HEK293 (cell line): Measurements from ENCODE around the gene TMEM187.

Source experiments
- CTCF ChIA-PET: fragments of 350-600 bp; formaldehyde crosslinking; extraction: SDS; loops from one replicate; lab custom pipeline; 2021; ENCODE audit warnings: antibody characterized with exemption; lab: Yijun Ruan, JAX
- POLR2A ChIA-PET: fragments of 300-600 bp; formaldehyde crosslinking; extraction: SDS; loops from one replicate; lab custom pipeline; 2020; ENCODE audit warnings: antibody characterized with exemption, inconsistent platforms; lab: Yijun Ruan, JAX
- H3K27ac ChIP-seq: fragments of 200-500 bp; sonication (Bioruptor generic); 2 replicates; pipeline ENCODE4 v1.5.1; 2014; ENCODE audit warnings: low read depth, low read length, control low read depth, inconsistent platforms; ENCODE audit errors: extremely low read depth
- H3K36me3 ChIP-seq, 2 experiments: fragments of 200-500 bp in 1 of 2; sonication (Bioruptor generic) in 1 of 2; 1 replicate in 1 of 2; 2 replicates in 1 of 2; pipeline ENCODE4 v1.5.1; 2014 to 2017; ENCODE audit warnings: inconsistent platforms in 2 of 2, low read length in 2 of 2; ENCODE audit not compliant: control insufficient read depth in 2 of 2, insufficient read depth in 1 of 2
- H3K4me1 ChIP-seq: fragments of 200-500 bp; sonication (Bioruptor generic); 2 replicates; pipeline ENCODE4 v1.5.1; 2014; ENCODE audit warnings: mild to moderate bottlenecking, low read length, inconsistent platforms; ENCODE audit not compliant: control insufficient read depth, insufficient read depth
- H3K4me3 ChIP-seq: 2 replicates; pipeline ENCODE4 v1.5.1; 2011; ENCODE audit warnings: low read depth, mild to moderate bottlenecking, control low read depth, low read length, moderate library complexity
- H3K9me3 ChIP-seq: fragments of 200-500 bp; sonication (Bioruptor generic); 2 replicates; pipeline ENCODE4 v1.5.1; 2014; ENCODE audit warnings: low read depth, low read length, inconsistent platforms; ENCODE audit not compliant: control insufficient read depth, insufficient read depth
- EGR2 ChIP-seq: fragments of 450-650 bp; formaldehyde crosslinking; IDR thresholded peaks from 2 replicates; pipeline ENCODE4 v1.5.1; 2016; ENCODE audit warnings: low read depth, missing biosample characterization, missing genetic modification characterization
- HIC1 ChIP-seq: fragments of 450-650 bp; formaldehyde crosslinking; IDR thresholded peaks from 2 replicates; pipeline ENCODE4 v1.5.1; 2016; ENCODE audit warnings: missing biosample characterization, missing genetic modification characterization
- IKZF3 ChIP-seq: fragments of 450-650 bp; IDR thresholded peaks from 2 replicates; pipeline ENCODE4 v1.5.0; 2018; ENCODE audit warnings: missing biosample characterization, mild to moderate bottlenecking, missing genetic modification characterization, moderate library complexity
- KLF9 ChIP-seq: fragments of 450-650 bp; formaldehyde crosslinking; IDR thresholded peaks from 2 replicates; pipeline ENCODE4 v1.5.1; 2016; ENCODE audit warnings: missing biosample characterization, missing genetic modification characterization, low read depth
- PBX3 ChIP-seq: sonication (generic); formaldehyde crosslinking; IDR thresholded peaks from 2 replicates; pipeline ENCODE4 v1.8.1; 2022; ENCODE audit warnings: mild to moderate bottlenecking, moderate library complexity, missing genetic modification reagents
- PRDM4 ChIP-seq: fragments of 450-650 bp; formaldehyde crosslinking; IDR thresholded peaks from 2 replicates; pipeline ENCODE4 v1.5.1; 2017; ENCODE audit warnings: missing biosample characterization, missing genetic modification characterization
- SCRT2 ChIP-seq: fragments of 450-650 bp; formaldehyde crosslinking; IDR thresholded peaks from 2 replicates; pipeline ENCODE4 v1.5.1; 2016; ENCODE audit warnings: missing biosample characterization, missing genetic modification characterization
- ZBTB20 ChIP-seq: fragments of 450-650 bp; formaldehyde crosslinking; IDR thresholded peaks from 2 replicates; pipeline ENCODE4 v1.5.1; 2016; ENCODE audit warnings: missing biosample characterization, missing genetic modification characterization
- ZBTB6 ChIP-seq: fragments of 450-650 bp; formaldehyde crosslinking; IDR thresholded peaks from 2 replicates; pipeline ENCODE4 v1.5.1; 2017; ENCODE audit warnings: missing biosample characterization, missing genetic modification characterization
- ZNF423 ChIP-seq: fragments of 450-650 bp; formaldehyde crosslinking; IDR thresholded peaks from 2 replicates; pipeline ENCODE4 v1.5.1; 2016; ENCODE audit warnings: missing biosample characterization, missing genetic modification characterization
- ZXDB ChIP-seq: fragments of 450-650 bp; formaldehyde crosslinking; IDR thresholded peaks from 2 replicates; pipeline ENCODE4 v1.5.1; 2016; ENCODE audit warnings: missing biosample characterization, missing genetic modification characterization
- TF ChIP-seq, protein P1 (sequence below): fragments of 450-650 bp; formaldehyde crosslinking; IDR thresholded peaks from 2 replicates; pipeline ENCODE4 v1.5.1; 2016; ENCODE audit warnings: missing biosample characterization, missing genetic modification characterization
- TF ChIP-seq, protein P2 (sequence below): fragments of 450-650 bp; formaldehyde crosslinking; IDR thresholded peaks from 2 replicates; pipeline ENCODE4 v1.5.1; 2016; ENCODE audit warnings: missing biosample characterization, missing genetic modification characterization

TMEM187 gene

GRCh38 chrX:154019633-154020528, 47.3 kb downstream of the TMEM187 start, which contains the start of gene IRAK1 (continued):
- TF ChIP-seq, protein P1, sequence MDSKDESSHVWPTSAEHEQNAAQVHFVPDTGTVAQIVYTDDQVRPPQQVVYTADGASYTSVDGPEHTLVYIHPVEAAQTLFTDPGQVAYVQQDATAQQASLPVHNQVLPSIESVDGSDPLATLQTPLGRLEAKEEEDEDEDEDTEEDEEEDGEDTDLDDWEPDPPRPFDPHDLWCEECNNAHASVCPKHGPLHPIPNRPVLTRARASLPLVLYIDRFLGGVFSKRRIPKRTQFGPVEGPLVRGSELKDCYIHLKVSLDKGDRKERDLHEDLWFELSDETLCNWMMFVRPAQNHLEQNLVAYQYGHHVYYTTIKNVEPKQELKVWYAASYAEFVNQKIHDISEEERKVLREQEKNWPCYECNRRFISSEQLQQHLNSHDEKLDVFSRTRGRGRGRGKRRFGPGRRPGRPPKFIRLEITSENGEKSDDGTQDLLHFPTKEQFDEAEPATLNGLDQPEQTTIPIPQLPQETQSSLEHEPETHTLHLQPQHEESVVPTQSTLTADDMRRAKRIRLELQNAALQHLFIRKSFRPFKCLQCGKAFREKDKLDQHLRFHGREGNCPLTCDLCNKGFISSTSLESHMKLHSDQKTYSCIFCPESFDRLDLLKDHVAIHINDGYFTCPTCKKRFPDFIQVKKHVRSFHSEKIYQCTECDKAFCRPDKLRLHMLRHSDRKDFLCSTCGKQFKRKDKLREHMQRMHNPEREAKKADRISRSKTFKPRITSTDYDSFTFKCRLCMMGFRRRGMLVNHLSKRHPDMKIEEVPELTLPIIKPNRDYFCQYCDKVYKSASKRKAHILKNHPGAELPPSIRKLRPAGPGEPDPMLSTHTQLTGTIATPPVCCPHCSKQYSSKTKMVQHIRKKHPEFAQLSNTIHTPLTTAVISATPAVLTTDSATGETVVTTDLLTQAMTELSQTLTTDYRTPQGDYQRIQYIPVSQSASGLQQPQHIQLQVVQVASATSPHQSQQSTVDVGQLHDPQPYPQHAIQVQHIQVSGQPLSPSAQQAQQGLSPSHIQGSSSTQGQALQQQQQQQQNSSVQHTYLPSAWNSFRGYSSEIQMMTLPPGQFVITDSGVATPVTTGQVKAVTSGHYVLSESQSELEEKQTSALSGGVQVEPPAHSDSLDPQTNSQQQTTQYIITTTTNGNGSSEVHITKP (tag by site-specific recombination), result 0 out of 2 replicates have a peak, but pooled peaks have one; percentile 1

- CTCF ChIA-PET, result interaction anchor here (0.6 to 1.4 kb wide), 4 partner anchors 27 to 482 kb away, joined by 3 to 4 read pairs (median 3); no protein-coding TSS in a partner anchor
- peaks cover 8% of the 10 kb centered on the region; the same call in 1 of the 2 replicates for H3K4me1 ChIP-seq
- no peaks in the 10 kb centered on the region for H3K9me3 ChIP-seq
- H3K36me3 ChIP-seq, result peaks cover 5 to 29% of the 10 kb centered on the region in 2 experiments; a peak in 2 of 3 replicates
- H3K4me3 ChIP-seq, result peak overlapping the region; percentile 44
- POLR2A ChIA-PET, result interaction anchor here (1.0 kb wide), 1 partner anchor 41 kb away, joined by 3 read pairs; no protein-coding TSS in a partner anchor
- peak overlapping the region; percentile 92; the same call in 1 of the 2 replicates for H3K27ac ChIP-seq
- no peak for TF ChIP-seq EGR2
- TF ChIP-seq ZBTB20 (tag by site-specific recombination), result no peak; the same call in 1 of the 2 replicates
- 0 out of 2 replicates have a peak, but pooled peaks have one; percentile 3 for TF ChIP-seq HIC1 (tag by site-specific recombination)
- TF ChIP-seq ZNF423 (tag by site-specific recombination), result no peak
- TF ChIP-seq PBX3 (CRISPR knock-in tag), result 0 out of 2 replicates have a peak, but pooled peaks have one; percentile 38
- TF ChIP-seq IKZF3 (tag by site-specific recombination), result no peak
- no peak for TF ChIP-seq ZBTB6 (tag by site-specific recombination)
- TF ChIP-seq, protein P1 (tag by site-specific recombination), result 0 out of 2 replicates have a peak, but pooled peaks have one; percentile 52
- no peak for TF ChIP-seq PRDM4 (tag by site-specific recombination)
- no peak for TF ChIP-seq SCRT2 (tag by site-specific recombination)
- no peak for TF ChIP-seq KLF9 (tag by site-specific recombination)
- no peak for TF ChIP-seq ZXDB (tag by site-specific recombination)
- TF ChIP-seq, protein P2, sequence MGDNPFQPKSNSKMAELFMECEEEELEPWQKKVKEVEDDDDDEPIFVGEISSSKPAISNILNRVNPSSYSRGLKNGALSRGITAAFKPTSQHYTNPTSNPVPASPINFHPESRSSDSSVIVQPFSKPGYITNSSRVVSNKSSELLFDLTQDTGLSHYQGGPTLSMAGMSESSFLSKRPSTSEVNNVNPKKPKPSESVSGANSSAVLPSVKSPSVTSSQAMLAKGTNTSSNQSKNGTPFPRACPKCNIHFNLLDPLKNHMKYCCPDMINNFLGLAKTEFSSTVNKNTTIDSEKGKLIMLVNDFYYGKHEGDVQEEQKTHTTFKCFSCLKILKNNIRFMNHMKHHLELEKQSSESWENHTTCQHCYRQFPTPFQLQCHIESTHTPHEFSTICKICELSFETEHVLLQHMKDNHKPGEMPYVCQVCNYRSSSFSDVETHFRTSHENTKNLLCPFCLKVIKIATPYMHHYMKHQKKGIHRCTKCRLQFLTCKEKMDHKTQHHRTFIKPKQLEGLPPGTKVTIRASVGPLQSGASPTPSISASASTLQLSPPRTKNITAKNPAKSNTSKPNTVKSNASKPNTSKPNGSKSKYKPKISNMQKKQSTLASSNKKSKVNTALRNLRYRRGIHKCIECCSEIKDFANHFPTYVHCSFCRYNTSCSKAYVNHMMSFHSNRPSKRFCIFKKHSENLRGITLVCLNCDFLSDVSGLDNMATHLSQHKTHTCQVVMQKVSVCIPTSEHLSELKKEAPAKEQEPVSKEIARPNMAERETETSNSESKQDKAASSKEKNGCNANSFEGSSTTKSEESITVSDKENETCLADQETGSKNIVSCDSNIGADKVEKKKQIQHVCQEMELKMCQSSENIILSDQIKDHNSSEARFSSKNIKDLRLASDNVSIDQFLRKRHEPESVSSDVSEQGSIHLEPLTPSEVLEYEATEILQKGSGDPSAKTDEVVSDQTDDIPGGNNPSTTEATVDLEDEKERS, result no peak
These were observed 48.1 kb downstream of the TMEM187 start for GRCh38 chrX:154020536-154021115.
